ENCODE results near the gene MOGAT2.

The MOGAT2 gene

GRCh38 chr11:75677275-75677674 lies 40.4 kb upstream of the MOGAT2 start:
- no peaks in the 10 kb centered on the region for H3F3A ChIP-seq (ENCODE audit: insufficient read depth)
- no peaks in the 10 kb centered on the region for H3K36me3 ChIP-seq (ENCODE audit: low read length)
- H3K4me3 ChIP-seq (ENCODE audit: insufficient read depth, low read length, poor library complexity, severe bottlenecking): no peak overlapping the region
- H3K9ac ChIP-seq (ENCODE audit: low read length): no peak overlapping the region
- TF ChIP-seq EZH2phosphoT487 (conservative IDR thresholded peaks at IDR 0.05; ENCODE audit: low read length): no peak
- TF ChIP-seq, protein P1, sequence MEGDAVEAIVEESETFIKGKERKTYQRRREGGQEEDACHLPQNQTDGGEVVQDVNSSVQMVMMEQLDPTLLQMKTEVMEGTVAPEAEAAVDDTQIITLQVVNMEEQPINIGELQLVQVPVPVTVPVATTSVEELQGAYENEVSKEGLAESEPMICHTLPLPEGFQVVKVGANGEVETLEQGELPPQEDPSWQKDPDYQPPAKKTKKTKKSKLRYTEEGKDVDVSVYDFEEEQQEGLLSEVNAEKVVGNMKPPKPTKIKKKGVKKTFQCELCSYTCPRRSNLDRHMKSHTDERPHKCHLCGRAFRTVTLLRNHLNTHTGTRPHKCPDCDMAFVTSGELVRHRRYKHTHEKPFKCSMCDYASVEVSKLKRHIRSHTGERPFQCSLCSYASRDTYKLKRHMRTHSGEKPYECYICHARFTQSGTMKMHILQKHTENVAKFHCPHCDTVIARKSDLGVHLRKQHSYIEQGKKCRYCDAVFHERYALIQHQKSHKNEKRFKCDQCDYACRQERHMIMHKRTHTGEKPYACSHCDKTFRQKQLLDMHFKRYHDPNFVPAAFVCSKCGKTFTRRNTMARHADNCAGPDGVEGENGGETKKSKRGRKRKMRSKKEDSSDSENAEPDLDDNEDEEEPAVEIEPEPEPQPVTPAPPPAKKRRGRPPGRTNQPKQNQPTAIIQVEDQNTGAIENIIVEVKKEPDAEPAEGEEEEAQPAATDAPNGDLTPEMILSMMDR (IDR thresholded peaks at IDR 0.05; ENCODE audit: insufficient read depth, low read length, poor library complexity, severe bottlenecking): no peak
- H4K20me1 ChIP-seq (ENCODE audit: low read depth, low read length): no peaks in the 10 kb centered on the region
- no peaks in the 10 kb centered on the region for H3K9me2 ChIP-seq (replicated peaks; ENCODE audit: insufficient read depth, low read length)
- peaks cover 8% of the 10 kb centered on the region; the same call in 1 of the 2 replicates for H3K9me3 ChIP-seq (ENCODE audit: insufficient read depth, low read length)
- no peaks in the 10 kb centered on the region for H3K27me3 ChIP-seq (ENCODE audit: low read length)
- no peak overlapping the region for H2AFZ ChIP-seq (ENCODE audit: low read depth, low read length, severe bottlenecking)
- no peak overlapping the region for H3K27ac ChIP-seq (ENCODE audit: low read depth, low read length)
- no peak overlapping the region for H3K4me2 ChIP-seq (ENCODE audit: low read depth, low read length, poor library complexity, severe bottlenecking)
- H3K79me2 ChIP-seq (ENCODE audit: insufficient read depth, low read length): no peaks in the 10 kb centered on the region

DNA sequence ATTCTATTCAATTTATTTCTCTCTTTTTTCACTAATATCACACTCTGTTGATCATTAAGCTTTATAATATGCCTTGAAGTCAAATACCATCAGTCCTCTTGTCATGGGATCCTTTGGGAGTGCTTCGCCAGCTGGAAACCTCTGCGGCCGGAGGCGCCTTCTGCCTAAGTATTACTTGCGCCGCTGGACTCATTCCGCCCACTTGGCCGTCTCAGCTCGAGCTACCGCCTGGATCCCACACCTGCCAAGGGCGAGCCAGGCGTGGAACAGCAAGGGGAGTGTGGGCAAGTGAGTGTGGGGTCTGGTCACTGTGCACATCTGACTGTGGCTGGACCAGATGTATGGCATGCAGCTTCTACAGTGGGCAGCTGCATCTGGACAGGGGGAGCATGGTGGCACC lies 39.7 kb upstream of the MOGAT2 start:
- H3K36me3 ChIP-seq (ENCODE audit: low read length): no peaks in the 10 kb centered on the region
- no peak overlapping the region for H3K9ac ChIP-seq (ENCODE audit: low read length)
- no peaks in the 10 kb centered on the region for H3F3A ChIP-seq (ENCODE audit: insufficient read depth)
- no peak overlapping the region for H3K27ac ChIP-seq (ENCODE audit: low read depth, low read length)
- TF ChIP-seq, protein P1 (IDR thresholded peaks at IDR 0.05; ENCODE audit: insufficient read depth, low read length, poor library complexity, severe bottlenecking): no peak
- TF ChIP-seq EZH2phosphoT487 (conservative IDR thresholded peaks at IDR 0.05; ENCODE audit: low read length): no peak
- no peak overlapping the region for H3K4me2 ChIP-seq (ENCODE audit: low read depth, low read length, poor library complexity, severe bottlenecking)
- no peak overlapping the region for H3K4me3 ChIP-seq (ENCODE audit: insufficient read depth, low read length, poor library complexity, severe bottlenecking)
- H3K27me3 ChIP-seq (ENCODE audit: low read length): no peaks in the 10 kb centered on the region
- H3K79me2 ChIP-seq (ENCODE audit: insufficient read depth, low read length): no peaks in the 10 kb centered on the region
- H2AFZ ChIP-seq (ENCODE audit: low read depth, low read length, severe bottlenecking): no peak overlapping the region
- no peaks in the 10 kb centered on the region for H4K20me1 ChIP-seq (ENCODE audit: low read depth, low read length)
- peaks cover 8% of the 10 kb centered on the region; the same call in 1 of the 2 replicates for H3K9me3 ChIP-seq (ENCODE audit: insufficient read depth, low read length)
- no peaks in the 10 kb centered on the region for H3K9me2 ChIP-seq (replicated peaks; ENCODE audit: insufficient read depth, low read length)

- H3F3A ChIP-seq (ENCODE audit: insufficient read depth): no peaks in the 10 kb centered on the region
- H3K9me2 ChIP-seq (replicated peaks; ENCODE audit: insufficient read depth, low read length): no peaks in the 10 kb centered on the region
- no peaks in the 10 kb centered on the region for H3K36me3 ChIP-seq (ENCODE audit: low read length)
- H3K9me3 ChIP-seq (ENCODE audit: insufficient read depth, low read length): peaks cover 8% of the 10 kb centered on the region; the same call in 1 of the 2 replicates
- no peak overlapping the region for H3K4me2 ChIP-seq (ENCODE audit: low read depth, low read length, poor library complexity, severe bottlenecking)
- no peaks in the 10 kb centered on the region for H3K79me2 ChIP-seq (ENCODE audit: insufficient read depth, low read length)
- no peak overlapping the region for H3K9ac ChIP-seq (ENCODE audit: low read length)
- H3K27ac ChIP-seq (ENCODE audit: low read depth, low read length): no peak overlapping the region
- no peak overlapping the region for H2AFZ ChIP-seq (ENCODE audit: low read depth, low read length, severe bottlenecking)
- TF ChIP-seq, protein P1 (IDR thresholded peaks at IDR 0.05; ENCODE audit: insufficient read depth, low read length, poor library complexity, severe bottlenecking): no peak
- TF ChIP-seq EZH2phosphoT487 (conservative IDR thresholded peaks at IDR 0.05; ENCODE audit: low read length): no peak
- H3K27me3 ChIP-seq (ENCODE audit: low read length): no peaks in the 10 kb centered on the region
- H3K4me3 ChIP-seq (ENCODE audit: insufficient read depth, low read length, poor library complexity, severe bottlenecking): no peak overlapping the region
- no peaks in the 10 kb centered on the region for H4K20me1 ChIP-seq (ENCODE audit: low read depth, low read length)
Measured at GRCh38 chr11:75678620-75679259, 38.9 kb upstream of the MOGAT2 start.

Measured in SU-DHL-6 (cell line).